OCI-LY3 (cell line): ENCODE data around the gene MEX3B.

Source experiments
- CTCF ChIP-seq: fragments of 200-600, 300-600 bp; sonication (generic); IDR thresholded peaks from 2 replicates; pipeline ENCODE4 v1.5.1; 2014; ENCODE audit warnings: antibody characterized with exemption, low read length, low read depth
- EZH2phosphoT487 ChIP-seq: fragments of 200-600 bp; shearing (Covaris generic); IDR thresholded peaks from 2 replicates; pipeline ENCODE4 v1.6.1; 2018; ENCODE audit warnings: antibody characterized with exemption, mixed run types, low read depth

- no peak for TF ChIP-seq CTCF
- TF ChIP-seq EZH2phosphoT487 = no peak
These were observed 15.6 kb downstream of the MEX3B start for GRCh38 chr15:82030176-82030575.
